Bronchial epithelial cell (primary cell): ENCODE measurements around the gene GTSF1L. TPM values are rescaled to one million over a fixed set of nuclear protein-coding genes. Genes with fewer than 3 reads are reported as not detected.
A peak's percentile ranks its signal among the peaks of the same experiment; 100 is the strongest.

Source experiments
- DNase-seq: peaks from one replicate; pipeline ENCODE4 v3.0.0-alpha.2; 2010; ENCODE audit warnings: low read depth
- FAIRE-seq: peaks from 2 replicates; lab custom pipeline; 2011; peaks lifted over from hg19 to GRCh38; lab: Jason Lieb, UNC
- H3K27me3 ChIP-seq: 2 replicates; pipeline ENCODE4 v1.5.1; 2011; ENCODE audit warnings: low read length; ENCODE audit not compliant: control insufficient read depth, insufficient read depth
- H3K36me3 ChIP-seq: 2 replicates; pipeline ENCODE4 v1.5.1; 2011; ENCODE audit warnings: low read length; ENCODE audit not compliant: control insufficient read depth, insufficient read depth
- H3K4me3 ChIP-seq: 2 replicates; pipeline ENCODE4 v1.5.1; 2011; ENCODE audit warnings: mild to moderate bottlenecking, low read depth, low read length, control low read depth
- total RNA-seq: library from RNA; depleted of rRNA; stranded (reverse); fragments of >200 nt; gene quantifications from 2 replicates; pipeline ENCODE4 v1.2.1, GENCODE V29; 2014
- TF ChIP-seq, protein P1 (sequence below): IDR thresholded peaks from 2 replicates; pipeline ENCODE4 v1.5.1; 2011; ENCODE audit warnings: mild to moderate bottlenecking, moderate library complexity, low read length, control low read depth, inconsistent platforms; ENCODE audit not compliant: insufficient read depth, severe bottlenecking

Gene GTSF1L
- total RNA-seq, 1 donor from 2014 or later: not detected

GRCh38 chr20:43715044-43715443, 11.8 kb downstream of the GTSF1L start:
- no peaks in the 10 kb centered on the region for H3K27me3 ChIP-seq
- FAIRE-seq (no peak), DNase-seq (no peak)
- TF ChIP-seq, protein P1, sequence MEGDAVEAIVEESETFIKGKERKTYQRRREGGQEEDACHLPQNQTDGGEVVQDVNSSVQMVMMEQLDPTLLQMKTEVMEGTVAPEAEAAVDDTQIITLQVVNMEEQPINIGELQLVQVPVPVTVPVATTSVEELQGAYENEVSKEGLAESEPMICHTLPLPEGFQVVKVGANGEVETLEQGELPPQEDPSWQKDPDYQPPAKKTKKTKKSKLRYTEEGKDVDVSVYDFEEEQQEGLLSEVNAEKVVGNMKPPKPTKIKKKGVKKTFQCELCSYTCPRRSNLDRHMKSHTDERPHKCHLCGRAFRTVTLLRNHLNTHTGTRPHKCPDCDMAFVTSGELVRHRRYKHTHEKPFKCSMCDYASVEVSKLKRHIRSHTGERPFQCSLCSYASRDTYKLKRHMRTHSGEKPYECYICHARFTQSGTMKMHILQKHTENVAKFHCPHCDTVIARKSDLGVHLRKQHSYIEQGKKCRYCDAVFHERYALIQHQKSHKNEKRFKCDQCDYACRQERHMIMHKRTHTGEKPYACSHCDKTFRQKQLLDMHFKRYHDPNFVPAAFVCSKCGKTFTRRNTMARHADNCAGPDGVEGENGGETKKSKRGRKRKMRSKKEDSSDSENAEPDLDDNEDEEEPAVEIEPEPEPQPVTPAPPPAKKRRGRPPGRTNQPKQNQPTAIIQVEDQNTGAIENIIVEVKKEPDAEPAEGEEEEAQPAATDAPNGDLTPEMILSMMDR: no peak
- no peaks in the 10 kb centered on the region for H3K36me3 ChIP-seq
- no peak overlapping the region for H3K4me3 ChIP-seq

- DNase-seq: no peak
- Histone ChIP-seq H3K4me3 (no peak overlapping the region), H3K36me3 (no peaks in the 10 kb centered on the region), H3K27me3 (no peaks in the 10 kb centered on the region)
- no peak for FAIRE-seq
- TF ChIP-seq, protein P1: no peak
Observed at GRCh38 chr20:43711098-43711654, 15.6 kb downstream of the GTSF1L start.

- DNase-seq (no peak), FAIRE-seq (peak; percentile 7)
- Histone ChIP-seq H3K27me3 (no peaks in the 10 kb centered on the region), H3K36me3 (no peaks in the 10 kb centered on the region), H3K4me3 (no peak overlapping the region)
- TF ChIP-seq, protein P1: no peak
Observed at GRCh38 chr20:43710370-43711044, 16.3 kb downstream of the GTSF1L start.

- TF ChIP-seq, protein P1: no peak
Observed at GRCh38 chr20:43702502-43702901, 24.3 kb downstream of the GTSF1L start.

GRCh38 chr20:43700627-43701026, 26.2 kb downstream of the GTSF1L start:
- H3K4me3 ChIP-seq: no peak overlapping the region
- no peak for DNase-seq
- no peaks in the 10 kb centered on the region for H3K27me3 ChIP-seq
- H3K36me3 ChIP-seq: no peaks in the 10 kb centered on the region
- no peak for FAIRE-seq
- TF ChIP-seq, protein P1: no peak

More at GRCh38 chr20:43702502-43702901, 24.3 kb downstream of the GTSF1L start:
- DNase-seq (no peak), FAIRE-seq (no peak)
- Histone ChIP-seq H3K36me3 (no peaks in the 10 kb centered on the region), H3K4me3 (no peak overlapping the region), H3K27me3 (no peaks in the 10 kb centered on the region)
